Upper lobe of left lung (tissue), 6 donors: Measurements from ENCODE around the gene LBX2. TPM values are rescaled to one million over a fixed set of nuclear protein-coding genes. Genes with fewer than 3 reads are reported as not detected.

Experiments
- ATAC-seq, 2 donors: fragments of 200-7000 bp; cut with Tn5 transposase; one replicate each; pipeline ENCODE4 v1.9.1; 2022; ENCODE audit warnings: mild to moderate bottlenecking in 2 of 2, moderate library complexity in 2 of 2; ENCODE audit not compliant: low FRiP score in 2 of 2
- DNase-seq, 2 donors: peaks; one replicate each; pipeline ENCODE4 v3.0.0-alpha.2; 2019 to 2020
- H3K27ac ChIP-seq, 4 donors: fragments of 200-600 bp; sonication (generic); one replicate each; pipeline ENCODE4 v1.5.1; 2016 to 2019
- H3K27me3 ChIP-seq, 4 donors: fragments of 200-600 bp; sonication (generic); one replicate each; pipeline ENCODE4 v1.5.1; 2017 to 2019
- H3K36me3 ChIP-seq, 4 donors: fragments of 200-600 bp; sonication (generic); one replicate each; pipeline ENCODE4 v1.5.1; 2016 to 2019
- H3K4me1 ChIP-seq, 4 donors: fragments of 200-600 bp; sonication (generic); one replicate each; pipeline ENCODE4 v1.5.1; 2018 to 2019
- H3K4me3 ChIP-seq, 4 donors: fragments of 200-600 bp; sonication (generic); one replicate each; pipeline ENCODE4 v1.5.1; 2017 to 2019; ENCODE audit warnings: mild to moderate bottlenecking in 2 of 4, moderate library complexity in 1 of 4
- H3K9me3 ChIP-seq, 4 donors: fragments of 200-600 bp; sonication (generic); one replicate each; pipeline ENCODE4 v1.5.1; 2018 to 2019
- CTCF ChIP-seq, 6 experiments: fragments of 450-650 bp in 4 of 6; fragments of 200-600 bp in 2 of 6; sonication (generic) in 2 of 6; IDR thresholded peaks; one replicate each; pipeline ENCODE4 v1.5.1; 2016 to 2019; ENCODE audit warnings: antibody characterized with exemption in 6 of 6
- EP300 ChIP-seq, 4 donors: sonication (generic); formaldehyde crosslinking; IDR thresholded peaks; one replicate each; pipeline ENCODE4 v1.5.1; 2017; ENCODE audit warnings: antibody characterized with exemption in 4 of 4, control low read depth in 2 of 4
- POLR2A ChIP-seq, 4 donors: fragments of 450-650 bp; IDR thresholded peaks; one replicate each; pipeline ENCODE4 v1.5.1; 2016 to 2017; ENCODE audit warnings: antibody characterized with exemption in 4 of 4, mild to moderate bottlenecking in 2 of 4
- POLR2AphosphoS5 ChIP-seq, 2 donors: sonication (generic); formaldehyde crosslinking; IDR thresholded peaks; one replicate each; pipeline ENCODE4 v1.5.1; 2017; ENCODE audit warnings: antibody characterized with exemption in 2 of 2
- WGBS, 2 donors: methylation state at CpG; one replicate each; pipeline ENCODE4 v1.1.5; 2017 to 2018; 5-methylcytosine and 5-hydroxymethylcytosine counted together
- total RNA-seq, 6 donors: library from RNA; depleted of rRNA in 4 of 6; stranded (reverse); fragments of >200 nt in 4 of 6; gene quantifications; one replicate each; pipeline versions ENCODE4 v1.1.0 to v1.2.1, GENCODE V29; 2016 to 2021
- donor health status: DM: no; HTN: no; CAD: no; lungs with moderate emphysema.
- donor health status: DM: no; HTN: yes; CAD: no; lungs with severe emphysema.

LBX2 gene
- total RNA-seq, 6 donors from 2014 or later, result 1.3 to 8.4 (median 2.4) TPM

GRCh38 chr2:74532222-74532621 lies 32.8 kb upstream of the LBX2 start:
- Histone ChIP-seq H3K27me3 (no peaks in the 10 kb centered on the region), H3K36me3 (peaks cover 4 to 28% (median 13%) of the 10 kb centered on the region in 4 donors), H3K27ac (no peak overlapping the region), H3K4me3 (no peak overlapping the region), H3K4me1 (peaks cover 22 to 35% (median 26%) of the 10 kb centered on the region in 4 donors), H3K9me3 (no peaks in the 10 kb centered on the region)
- DNase-seq (no peak), ATAC-seq (no peak)
- no peak for TF ChIP-seq EP300 (IDR thresholded peaks at IDR 0.05)
- no peak for TF ChIP-seq POLR2AphosphoS5 (IDR thresholded peaks at IDR 0.05)
- no peak for TF ChIP-seq POLR2A (IDR thresholded peaks at IDR 0.05)
- peak in 2 of 6 experiments; percentile 25 to 26 for TF ChIP-seq CTCF (IDR thresholded peaks at IDR 0.05)

GRCh38 chr2:74531666-74532065 lies 32.3 kb upstream of the LBX2 start:
- WGBS, 2 donors, result 82% methylated on average over 7 of the region's 7 CpGs

GRCh38 chr2:74530239-74531187 lies 31.1 kb upstream of the LBX2 start:
- Histone ChIP-seq H3K36me3 (peaks cover 16 to 45% (median 29%) of the 10 kb centered on the region in 4 donors), H3K27me3 (no peaks in the 10 kb centered on the region), H3K4me3 (peak overlapping the region; percentile 54 to 94 (median 82)), H3K27ac (peak overlapping the region; percentile 90 to 95 (median 94)), H3K9me3 (no peaks in the 10 kb centered on the region), H3K4me1 (peaks cover 22 to 35% (median 26%) of the 10 kb centered on the region in 4 donors)
- WGBS, 2 donors, result 3 to 4% methylated on average over 26 to 47 of the region's 54 CpGs
- peak; percentile 44 to 91 for DNase-seq
- peak; percentile 34 to 61 for ATAC-seq
- peak in 1 of 4 donors; percentile 12 for TF ChIP-seq POLR2A (IDR thresholded peaks at IDR 0.05)
- peak in 1 of 2 donors; percentile 11 for TF ChIP-seq POLR2AphosphoS5 (IDR thresholded peaks at IDR 0.05)
- TF ChIP-seq CTCF (IDR thresholded peaks at IDR 0.05), result no peak

More at GRCh38 chr2:74531666-74532065, 32.3 kb upstream of the LBX2 start:
- Histone ChIP-seq H3K27ac (no peak overlapping the region), H3K36me3 (peaks cover 9 to 34% (median 18%) of the 10 kb centered on the region in 4 donors), H3K27me3 (no peaks in the 10 kb centered on the region), H3K4me3 (no peak overlapping the region), H3K4me1 (peaks cover 22 to 35% (median 26%) of the 10 kb centered on the region in 4 donors), H3K9me3 (no peaks in the 10 kb centered on the region)
- TF ChIP-seq EP300 (IDR thresholded peaks at IDR 0.05) (no peak), CTCF (IDR thresholded peaks at IDR 0.05) (no peak), POLR2AphosphoS5 (IDR thresholded peaks at IDR 0.05) (no peak), POLR2A (IDR thresholded peaks at IDR 0.05) (no peak)
- ATAC-seq (no peak), DNase-seq (no peak)

GRCh38 chr2:74529357-74530238 lies 30.2 kb upstream of the LBX2 start, which contains the start of the genes AUP1 and HTRA2:
Gene AUP1, minus strand, starts transcription at chr2:74529706. Its CDS starts 77 bp downstream, at chr2:74529629.
Gene HTRA2, plus strand, starts transcription at chr2:74529933. Its CDS starts 74 bp downstream, at chr2:74530007.
- ATAC-seq (peak; percentile 97 to 98), DNase-seq (peak; percentile 97 to 100)
- TF ChIP-seq POLR2A (IDR thresholded peaks at IDR 0.05) (peak in 3 of 4 donors; percentile 74 to 91 (median 80)), EP300 (IDR thresholded peaks at IDR 0.05) (peak in 2 of 4 donors; percentile 46 to 83), CTCF (IDR thresholded peaks at IDR 0.05) (peak in 3 of 6 experiments; percentile 14 to 46 (median 45)), POLR2AphosphoS5 (IDR thresholded peaks at IDR 0.05) (peak; percentile 93 to 94)
- no peaks in the 10 kb centered on the region for H3K9me3 ChIP-seq
- no peaks in the 10 kb centered on the region for H3K27me3 ChIP-seq
- 0% methylated on average over 10 to 41 of the region's 87 CpGs for WGBS, 2 donors
- H3K4me3 ChIP-seq, result peak within 1 kb of the TSS; percentile 65 to 94 (median 82)
- peaks cover 16 to 46% (median 30%) of the 10 kb centered on the region in 4 donors for H3K36me3 ChIP-seq
- peaks cover 22 to 35% (median 26%) of the 10 kb centered on the region in 4 donors for H3K4me1 ChIP-seq
- peak within 1 kb of the TSS; percentile 90 to 95 (median 94) for H3K27ac ChIP-seq
